Erythroblast (primary cell): ENCODE results near the gene DEGS1.

ENCODE experiments used
- GATA1 ChIP-seq: IDR thresholded peaks from 2 replicates; pipeline ENCODE4 v1.6.1; 2011; ENCODE audit warnings: low read depth, mild to moderate bottlenecking, control low read depth, low read length, moderate library complexity
- POLR2A ChIP-seq: IDR thresholded peaks from 2 replicates; pipeline ENCODE4 v1.6.1; 2011; ENCODE audit warnings: mild to moderate bottlenecking, low read length

GRCh38 chr1:224238212-224238611 is 55.2 kb downstream of the DEGS1 start:
- TF ChIP-seq POLR2A = no peak
- TF ChIP-seq GATA1 = no peak
